GM23248 (cell line): Measurements from ENCODE around the gene ACAT2.

Experiments used
- EZH2 ChIP-seq: fragments of 200-600 bp; sonication (generic); IDR thresholded peaks from 2 replicates; pipeline ENCODE4 v1.6.1; 2018; ENCODE audit warnings: antibody characterized with exemption, mild to moderate bottlenecking; ENCODE audit not compliant: insufficient read depth, poor library complexity, severe bottlenecking
- EZH2phosphoT487 ChIP-seq: fragments of 200-600 bp; sonication (generic); IDR thresholded peaks from 2 replicates; pipeline ENCODE4 v1.6.1; 2018; ENCODE audit warnings: antibody characterized with exemption, moderate library complexity, mild to moderate bottlenecking, low read depth; ENCODE audit not compliant: insufficient read depth

DNA sequence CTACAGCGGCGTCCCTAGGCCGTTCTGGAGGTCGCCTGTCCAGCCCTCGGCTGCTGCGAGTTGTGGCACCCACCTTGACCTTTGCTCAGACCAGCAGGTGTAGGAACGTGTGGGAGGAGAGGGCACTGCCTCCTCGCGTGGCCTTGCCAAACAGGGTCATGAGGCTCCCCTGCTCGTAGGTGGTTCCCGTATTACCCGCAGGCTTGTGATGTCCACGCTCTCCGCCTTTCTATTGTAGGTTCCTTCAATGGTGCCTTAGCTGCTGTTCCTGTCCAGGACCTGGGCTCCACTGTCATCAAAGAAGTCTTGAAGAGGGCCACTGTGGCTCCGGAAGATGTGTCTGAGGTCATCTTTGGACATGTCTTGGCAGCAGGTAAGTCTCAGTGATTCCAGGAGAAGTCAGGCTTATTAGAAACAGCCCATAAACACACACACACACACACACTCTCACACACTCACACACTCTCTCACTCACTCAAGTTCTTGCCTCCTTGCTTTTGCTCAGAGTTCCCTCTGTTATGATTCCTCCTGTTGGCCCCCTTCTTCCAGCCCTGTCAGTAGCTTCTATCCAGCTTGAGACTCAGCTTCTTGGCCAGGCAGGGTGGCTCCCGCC is 942 bp downstream of the ACAT2 start:
- no peak for TF ChIP-seq EZH2phosphoT487
- no peak for TF ChIP-seq EZH2
